AG10803 (cell line): Measurements from ENCODE around the gene YBX2.

ENCODE experiments used
- DNase-seq: peaks from one replicate; pipeline ENCODE4 v3.0.0; 2010; ENCODE audit warnings: low read depth
- H3K4me3 ChIP-seq: 2 replicates; pipeline ENCODE4 v1.5.1; 2011; ENCODE audit warnings: mild to moderate bottlenecking, low read length, control low read depth
- TF ChIP-seq, protein P1 (sequence below): conservative IDR thresholded peaks from 2 replicates; pipeline ENCODE4 v1.5.1; 2011; ENCODE audit warnings: mild to moderate bottlenecking, low read length, control low read depth, inconsistent platforms

Gene YBX2

DNA sequence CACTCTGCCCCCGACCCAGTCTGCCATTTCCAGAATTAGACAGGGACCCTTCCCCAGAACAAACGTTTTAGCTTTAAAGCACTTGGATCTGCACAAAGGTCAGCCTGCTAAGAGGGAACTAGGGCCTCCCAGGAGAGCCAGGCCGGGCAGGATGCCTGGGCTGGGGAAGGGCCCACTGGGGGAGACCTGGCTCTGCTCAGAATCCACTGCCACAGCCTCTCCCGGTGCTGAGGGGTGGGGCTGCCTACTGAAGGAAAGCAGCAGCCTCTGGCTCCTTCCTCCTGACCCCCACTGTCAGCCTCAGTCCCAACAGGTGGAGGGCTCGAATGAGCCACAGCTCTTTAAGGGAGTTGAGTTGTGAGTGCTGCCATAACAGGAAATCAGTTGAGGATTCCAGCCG, 1.7 kb downstream of the YBX2 start:
- H3K4me3 ChIP-seq = no peak overlapping the region
- no peak for DNase-seq
- TF ChIP-seq, protein P1, sequence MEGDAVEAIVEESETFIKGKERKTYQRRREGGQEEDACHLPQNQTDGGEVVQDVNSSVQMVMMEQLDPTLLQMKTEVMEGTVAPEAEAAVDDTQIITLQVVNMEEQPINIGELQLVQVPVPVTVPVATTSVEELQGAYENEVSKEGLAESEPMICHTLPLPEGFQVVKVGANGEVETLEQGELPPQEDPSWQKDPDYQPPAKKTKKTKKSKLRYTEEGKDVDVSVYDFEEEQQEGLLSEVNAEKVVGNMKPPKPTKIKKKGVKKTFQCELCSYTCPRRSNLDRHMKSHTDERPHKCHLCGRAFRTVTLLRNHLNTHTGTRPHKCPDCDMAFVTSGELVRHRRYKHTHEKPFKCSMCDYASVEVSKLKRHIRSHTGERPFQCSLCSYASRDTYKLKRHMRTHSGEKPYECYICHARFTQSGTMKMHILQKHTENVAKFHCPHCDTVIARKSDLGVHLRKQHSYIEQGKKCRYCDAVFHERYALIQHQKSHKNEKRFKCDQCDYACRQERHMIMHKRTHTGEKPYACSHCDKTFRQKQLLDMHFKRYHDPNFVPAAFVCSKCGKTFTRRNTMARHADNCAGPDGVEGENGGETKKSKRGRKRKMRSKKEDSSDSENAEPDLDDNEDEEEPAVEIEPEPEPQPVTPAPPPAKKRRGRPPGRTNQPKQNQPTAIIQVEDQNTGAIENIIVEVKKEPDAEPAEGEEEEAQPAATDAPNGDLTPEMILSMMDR = no peak

DNA sequence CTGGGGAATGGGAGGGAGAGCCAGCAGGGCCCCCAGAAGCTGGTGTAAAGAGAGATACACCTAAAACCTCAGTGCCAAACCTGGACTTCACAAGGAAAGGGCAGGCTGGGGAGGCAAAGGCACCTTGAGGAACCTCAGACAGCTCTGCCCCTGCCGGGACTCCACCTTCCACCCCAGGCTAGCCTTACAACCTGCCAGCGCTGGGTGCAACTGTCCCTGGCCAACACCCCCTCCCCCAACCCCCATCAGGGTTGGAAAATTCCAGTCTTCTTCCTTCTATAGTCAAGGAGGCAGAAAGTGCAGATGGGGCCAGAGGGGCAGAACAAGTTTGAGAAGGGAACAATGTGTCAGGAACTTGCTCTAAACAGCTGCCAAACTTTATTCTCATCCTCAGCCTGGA, 2.2 kb downstream of the YBX2 start:
- TF ChIP-seq, protein P1 = no peak
- no peak for DNase-seq
- H3K4me3 ChIP-seq = no peak overlapping the region

DNA sequence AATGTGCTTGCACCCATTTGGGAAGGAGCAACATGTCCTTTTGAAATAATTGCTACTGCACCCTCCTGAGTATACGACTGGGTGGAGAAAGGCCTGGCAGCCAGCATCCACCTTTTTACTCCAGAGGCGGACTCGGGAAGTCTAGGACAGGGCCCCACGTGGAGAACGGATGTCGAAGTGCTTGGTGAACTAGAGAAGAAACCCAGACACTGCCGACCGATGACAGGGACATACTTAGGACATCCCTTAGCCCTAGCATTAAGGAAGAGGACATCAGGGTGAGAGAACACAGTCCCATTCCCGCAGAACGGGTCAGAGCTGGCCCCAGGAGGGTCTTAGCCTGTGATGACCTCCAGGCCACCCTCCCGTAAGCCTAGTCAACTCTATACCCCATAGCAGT, 3.8 kb downstream of the YBX2 start:
- DNase-seq = no peak
- no peak overlapping the region for H3K4me3 ChIP-seq
- TF ChIP-seq, protein P1 = no peak

DNA sequence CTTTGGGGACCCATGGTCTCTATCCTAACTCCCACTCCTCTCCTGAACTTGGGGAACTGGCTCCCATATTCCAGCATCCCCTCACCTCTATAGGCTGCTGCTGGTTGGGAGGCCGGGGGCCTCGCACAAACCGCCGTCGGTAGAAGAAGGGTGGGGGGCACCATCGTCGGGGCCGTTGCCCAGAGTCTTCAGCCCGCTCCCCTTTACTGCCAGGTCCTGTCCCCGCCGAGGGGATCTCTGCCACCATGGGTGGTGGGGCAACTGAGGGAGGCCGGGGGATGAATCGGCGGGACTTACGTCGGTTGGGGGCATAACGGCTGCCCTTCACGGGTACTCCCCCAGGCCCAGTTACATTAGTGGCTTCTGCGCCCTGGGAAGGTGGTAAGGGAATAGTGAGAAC, 4.3 kb downstream of the YBX2 start:
- TF ChIP-seq, protein P1 = no peak
- no peak for DNase-seq
- H3K4me3 ChIP-seq = no peak overlapping the region

DNA sequence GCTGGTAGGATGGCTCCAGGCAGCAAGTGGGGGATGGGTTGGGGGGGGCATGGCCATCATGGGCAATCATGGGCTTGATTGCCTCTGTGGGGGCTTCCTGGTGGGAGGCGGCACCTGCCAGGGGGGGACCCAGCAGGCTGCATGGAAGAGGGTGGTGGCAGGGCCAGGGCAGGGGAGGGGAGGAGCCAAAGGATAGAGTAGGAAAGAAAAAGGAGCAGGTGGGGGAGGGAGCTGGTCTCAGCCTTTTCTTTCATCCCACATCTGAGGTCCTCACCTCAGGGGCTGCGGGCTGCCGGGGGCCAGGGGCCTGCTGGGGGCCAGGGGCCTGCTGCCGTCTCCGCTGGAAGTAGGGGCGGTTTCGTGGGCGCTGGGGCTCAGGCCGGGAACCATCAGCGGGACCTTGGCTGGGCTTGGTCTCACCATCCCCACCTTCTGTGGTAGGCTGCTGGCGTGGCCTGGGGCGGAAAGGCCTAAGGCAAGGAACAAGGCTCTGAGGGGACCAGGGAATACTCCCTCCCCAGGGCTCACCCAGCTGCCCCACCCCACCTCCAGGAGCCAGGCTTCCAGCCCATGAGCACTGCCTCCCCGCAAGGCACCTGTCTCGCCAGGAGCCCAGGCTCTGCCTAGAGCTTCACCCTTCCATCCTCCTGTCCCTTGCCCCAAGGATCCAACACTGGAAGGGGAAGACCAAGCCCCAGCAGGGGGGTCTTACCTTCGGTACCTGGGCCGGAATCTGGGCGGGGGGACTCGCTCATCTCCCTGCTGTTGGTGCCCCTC, 5.0 kb downstream of the YBX2 start:
- DNase-seq = no peak
- TF ChIP-seq, protein P1 = no peak
- no peak overlapping the region for H3K4me3 ChIP-seq

DNA sequence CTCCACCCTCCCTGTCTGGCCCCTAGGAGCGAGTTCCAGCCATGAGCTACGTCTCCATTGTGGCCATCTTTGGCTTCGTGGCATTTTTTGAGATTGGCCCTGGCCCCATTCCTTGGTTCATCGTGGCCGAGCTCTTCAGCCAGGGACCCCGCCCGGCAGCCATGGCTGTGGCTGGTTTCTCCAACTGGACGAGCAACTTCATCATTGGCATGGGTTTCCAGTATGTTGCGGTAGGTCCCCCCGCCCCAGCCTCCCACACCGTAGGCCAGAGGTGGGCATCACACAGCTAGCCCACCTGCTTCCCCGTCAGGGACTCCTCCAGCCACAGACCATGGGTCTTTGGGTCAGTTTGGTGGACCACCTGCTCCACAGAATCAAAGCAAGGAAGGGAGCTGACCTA, 8.8 kb downstream of the YBX2 start:
- DNase-seq = no peak
- TF ChIP-seq, protein P1 = no peak
- H3K4me3 ChIP-seq = no peak overlapping the region

DNA sequence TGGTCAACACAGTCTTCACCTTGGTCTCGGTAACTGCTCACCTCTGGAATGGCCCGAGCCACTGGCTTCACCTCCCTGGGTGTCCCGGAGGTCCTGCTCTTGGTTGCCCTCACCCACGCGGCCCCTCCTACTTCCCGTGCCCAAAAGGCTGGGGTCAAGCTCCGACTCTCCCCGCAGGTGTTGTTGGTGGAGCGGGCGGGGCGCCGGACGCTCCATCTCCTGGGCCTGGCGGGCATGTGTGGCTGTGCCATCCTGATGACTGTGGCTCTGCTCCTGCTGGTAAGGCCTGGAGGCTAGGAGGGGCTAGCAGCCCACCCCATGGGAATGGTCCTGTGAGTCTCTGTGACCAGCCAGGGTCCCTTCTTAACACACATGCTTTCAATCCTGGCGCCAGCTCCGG, 9.5 kb downstream of the YBX2 start:
- TF ChIP-seq, protein P1 = no peak
- DNase-seq = no peak
- no peak overlapping the region for H3K4me3 ChIP-seq
